SK-N-SH (cell line): ENCODE data around the gene ABLIM2. TPM values are rescaled to one million over a fixed set of nuclear protein-coding genes. Genes with fewer than 3 reads are reported as not detected.

Experiments
- CTCF ChIA-PET: fragments of 300-600, 350-600 bp; formaldehyde crosslinking; extraction: SDS; loops from one replicate; lab custom pipeline; 2021; lab: Yijun Ruan, JAX
- POLR2A ChIA-PET: fragments of 350-600 bp; sonication (Branson Sonifier 250); formaldehyde crosslinking; extraction: SDS; loops from one replicate; lab custom pipeline; 2020; ENCODE audit warnings: antibody characterized with exemption, inconsistent platforms; lab: Yijun Ruan, JAX
- DNase-seq: peaks from one replicate; pipeline ENCODE4 v3.0.0; 2012
- H2AFZ ChIP-seq: fragments of 200-600 bp; sonication (generic); 2 replicates; pipeline ENCODE4 v1.8.1; 2016; ENCODE audit warnings: antibody characterized with exemption, mild to moderate bottlenecking, low read depth
- H3F3A ChIP-seq: fragments of 200-600 bp; sonication (generic); replicated peaks from 2 replicates; pipeline ENCODE3; 2016; ENCODE audit warnings: antibody characterized with exemption, mild to moderate bottlenecking; ENCODE audit not compliant: insufficient read depth
- H3K27ac ChIP-seq, 2 experiments: fragments of 200-500 bp in 1 of 2; fragments of 200-600 bp in 1 of 2; sonication (Bioruptor generic) in 1 of 2; sonication (generic), shearing (Covaris generic) in 1 of 2; 2 replicates each; pipeline versions ENCODE4 v1.5.1 to v1.6.1; 2014 to 2016; ENCODE audit warnings: low read depth in 2 of 2, inconsistent platforms in 1 of 2, low read length in 1 of 2, mild to moderate bottlenecking in 1 of 2, mixed read lengths in 1 of 2
- H3K27me3 ChIP-seq: fragments of 200-600 bp; sonication (generic), shearing (Covaris generic); 2 replicates; pipeline ENCODE4 v1.6.1; 2016; ENCODE audit warnings: mixed run types; ENCODE audit not compliant: insufficient read depth
- H3K36me3 ChIP-seq, 2 experiments: fragments of 200-500 bp in 1 of 2; fragments of 200-600 bp in 1 of 2; sonication (Bioruptor generic) in 1 of 2; sonication (generic) in 1 of 2; replicated peaks in 1 of 2; 2 replicates each; pipeline versions ENCODE3 to v1.5.1; 2014 to 2016; ENCODE audit warnings: low read length in 1 of 2, mild to moderate bottlenecking in 1 of 2; ENCODE audit not compliant: insufficient read depth in 2 of 2, control insufficient read depth in 1 of 2
- H3K4me1 ChIP-seq, 2 experiments: fragments of 200-500 bp in 1 of 2; fragments of 200-600 bp in 1 of 2; sonication (Bioruptor generic) in 1 of 2; sonication (generic), shearing (Covaris generic) in 1 of 2; 2 replicates each; pipeline versions ENCODE4 v1.5.1 to v1.6.1; 2014 to 2016; ENCODE audit warnings: low read depth in 1 of 2, low read length in 1 of 2, mixed run types in 1 of 2; ENCODE audit not compliant: insufficient read depth in 2 of 2, control insufficient read depth in 1 of 2
- H3K4me2 ChIP-seq: fragments of 200-600 bp; sonication (generic), shearing (Covaris generic); 2 replicates; pipeline ENCODE4 v1.6.1; 2017; ENCODE audit warnings: mixed run types
- H3K4me3 ChIP-seq, 2 experiments: fragments of 200-500 bp in 1 of 2; fragments of 200-600 bp in 1 of 2; sonication (Bioruptor generic) in 1 of 2; sonication (generic), shearing (Covaris generic) in 1 of 2; 2 replicates each; pipeline versions ENCODE4 v1.5.1 to v1.8.1; 2014 to 2016; ENCODE audit warnings: low read depth in 2 of 2, inconsistent platforms in 1 of 2, low read length in 1 of 2, mild to moderate bottlenecking in 1 of 2, mixed read lengths in 1 of 2, moderate library complexity in 1 of 2
- H3K79me2 ChIP-seq: fragments of 200-600 bp; sonication (generic); 2 replicates; pipeline ENCODE4 v1.8.1; 2017; ENCODE audit warnings: mild to moderate bottlenecking; ENCODE audit not compliant: insufficient read depth
- H3K9ac ChIP-seq: fragments of 200-600 bp; sonication (generic); 2 replicates; pipeline ENCODE4 v1.6.1; 2017; ENCODE audit warnings: mixed run types
- H3K9me2 ChIP-seq: fragments of 200-600 bp; sonication (generic); 2 replicates; pipeline ENCODE4 v1.6.1; 2017; ENCODE audit warnings: mixed run types
- H3K9me3 ChIP-seq: fragments of 200-600 bp; sonication (generic); 2 replicates; pipeline ENCODE4 v1.6.1; 2017; ENCODE audit warnings: mixed run types, mild to moderate bottlenecking, moderate library complexity
- H4K20me1 ChIP-seq: fragments of 200-600 bp; sonication (generic); 2 replicates; pipeline ENCODE4 v1.6.1; 2017; ENCODE audit warnings: mild to moderate bottlenecking, mixed run types; ENCODE audit not compliant: insufficient read depth
- EP300 ChIP-seq, 2 experiments: IDR thresholded peaks; 2 replicates each; pipeline versions ENCODE4 v1.4.0 to v1.6.1; 2012; ENCODE audit warnings: borderline replicate concordance in 1 of 2, low read depth in 1 of 2, low read length in 1 of 2
- FOXJ3 ChIP-seq: sonication (generic); formaldehyde crosslinking; IDR thresholded peaks from 2 replicates; pipeline ENCODE4 v1.5.1; 2020; ENCODE audit warnings: mild to moderate bottlenecking, missing genetic modification reagents
- IRF3 ChIP-seq: fragments of 150-350 bp; IDR thresholded peaks from 2 replicates; pipeline ENCODE4 v1.6.1; 2016; ENCODE audit warnings: mild to moderate bottlenecking, low read depth, low read length
- MAX ChIP-seq: IDR thresholded peaks from 2 replicates; pipeline ENCODE4 v1.4.0; 2012; ENCODE audit warnings: low read depth
- SMC3 ChIP-seq: IDR thresholded peaks from 2 replicates; pipeline ENCODE4 v1.6.1; 2012; ENCODE audit warnings: low read depth, low read length, improper control_type of control experiment
- TAF1 ChIP-seq: IDR thresholded peaks from 2 replicates; pipeline ENCODE4 v1.6.1; 2012; ENCODE audit warnings: low read depth, mild to moderate bottlenecking, low read length, moderate library complexity, borderline replicate concordance
- ZBTB33 ChIP-seq: IDR thresholded peaks from 2 replicates; pipeline ENCODE4 v1.4.0; 2012; ENCODE audit warnings: low read depth, borderline replicate concordance
- WGBS: methylation state at CpG from one replicate; pipeline ENCODE4 v1.1.6; 2017; ENCODE audit warnings: low lambda C conversion rate; 5-methylcytosine and 5-hydroxymethylcytosine counted together
- polyA plus RNA-seq, 3 experiments: library from polyadenylated mRNA; depleted of rRNA; stranded (reverse); fragments of >200 nt; gene quantifications; 2 replicates each; pipeline ENCODE4 v1.2.3, GENCODE V29; 2012
- TF ChIP-seq, protein P1 (sequence below): IDR thresholded peaks from 2 replicates; pipeline ENCODE4 v1.4.0; 2012; ENCODE audit warnings: low read depth, borderline replicate concordance
- TF ChIP-seq, protein P2 (sequence below): fragments of 200-600 bp; sonication (generic); IDR thresholded peaks from 2 replicates; pipeline ENCODE4 v1.6.1; 2017; ENCODE audit warnings: antibody characterized with exemption, mild to moderate bottlenecking, moderate library complexity

ABLIM2 gene
- polyA plus RNA-seq, 1 of the 3 experiments (the other 2 are of a cell fraction) = 0.53 TPM

DNA sequence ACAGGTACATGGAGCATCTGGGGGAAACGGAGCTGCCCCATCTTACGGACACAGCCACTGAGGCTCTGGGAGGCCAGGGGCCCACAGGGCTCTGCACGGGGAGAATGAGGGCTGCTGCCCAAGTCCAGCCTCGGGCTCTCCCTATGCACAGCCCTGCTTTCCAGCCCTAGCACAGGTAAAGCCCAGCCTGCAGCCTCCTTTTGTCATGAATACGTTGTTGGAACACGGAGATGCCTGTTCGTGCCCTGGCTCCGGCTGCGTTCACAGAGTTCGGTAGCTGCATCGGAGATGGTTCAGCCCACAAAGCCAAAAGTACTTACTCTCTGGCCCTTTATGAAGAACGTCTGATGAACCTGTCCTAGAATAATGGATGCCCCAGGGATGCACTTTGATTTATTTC is 150.2 kb downstream of the ABLIM2 start:
- Histone ChIP-seq H3K9me2 (no peaks in the 10 kb centered on the region), H2AFZ (no peak overlapping the region), H3K4me2 (no peak overlapping the region), H3K27me3 (no peaks in the 10 kb centered on the region), H4K20me1 (no peaks in the 10 kb centered on the region), H3K79me2 (no peaks in the 10 kb centered on the region), H3K27ac (no peak overlapping the region), H3K36me3 (no peaks in the 10 kb centered on the region), H3K9me3 (no peaks in the 10 kb centered on the region), H3K9ac (no peak overlapping the region), H3K4me1 (peaks cover 9 to 29% of the 10 kb centered on the region in 2 experiments; a peak in 3 of 4 replicates), H3K4me3 (no peak overlapping the region), H3F3A (no peaks in the 10 kb centered on the region)
- POLR2A ChIA-PET = no interaction called here
- WGBS = 85% methylated on average over 9 of the region's 12 CpGs
- TF ChIP-seq, protein P1, sequence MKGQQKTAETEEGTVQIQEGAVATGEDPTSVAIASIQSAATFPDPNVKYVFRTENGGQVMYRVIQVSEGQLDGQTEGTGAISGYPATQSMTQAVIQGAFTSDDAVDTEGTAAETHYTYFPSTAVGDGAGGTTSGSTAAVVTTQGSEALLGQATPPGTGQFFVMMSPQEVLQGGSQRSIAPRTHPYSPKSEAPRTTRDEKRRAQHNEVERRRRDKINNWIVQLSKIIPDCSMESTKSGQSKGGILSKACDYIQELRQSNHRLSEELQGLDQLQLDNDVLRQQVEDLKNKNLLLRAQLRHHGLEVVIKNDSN = no peak
- no peak for TF ChIP-seq TAF1
- TF ChIP-seq IRF3 = no peak
- TF ChIP-seq, protein P2, sequence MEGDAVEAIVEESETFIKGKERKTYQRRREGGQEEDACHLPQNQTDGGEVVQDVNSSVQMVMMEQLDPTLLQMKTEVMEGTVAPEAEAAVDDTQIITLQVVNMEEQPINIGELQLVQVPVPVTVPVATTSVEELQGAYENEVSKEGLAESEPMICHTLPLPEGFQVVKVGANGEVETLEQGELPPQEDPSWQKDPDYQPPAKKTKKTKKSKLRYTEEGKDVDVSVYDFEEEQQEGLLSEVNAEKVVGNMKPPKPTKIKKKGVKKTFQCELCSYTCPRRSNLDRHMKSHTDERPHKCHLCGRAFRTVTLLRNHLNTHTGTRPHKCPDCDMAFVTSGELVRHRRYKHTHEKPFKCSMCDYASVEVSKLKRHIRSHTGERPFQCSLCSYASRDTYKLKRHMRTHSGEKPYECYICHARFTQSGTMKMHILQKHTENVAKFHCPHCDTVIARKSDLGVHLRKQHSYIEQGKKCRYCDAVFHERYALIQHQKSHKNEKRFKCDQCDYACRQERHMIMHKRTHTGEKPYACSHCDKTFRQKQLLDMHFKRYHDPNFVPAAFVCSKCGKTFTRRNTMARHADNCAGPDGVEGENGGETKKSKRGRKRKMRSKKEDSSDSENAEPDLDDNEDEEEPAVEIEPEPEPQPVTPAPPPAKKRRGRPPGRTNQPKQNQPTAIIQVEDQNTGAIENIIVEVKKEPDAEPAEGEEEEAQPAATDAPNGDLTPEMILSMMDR = no peak
- no peak for TF ChIP-seq ZBTB33
- CTCF ChIA-PET = interaction anchor here (1.0 to 5.8 kb wide), 3 partner anchors 8 to 122 kb away, joined by 4 to 35 read pairs (median 5); no protein-coding TSS in a partner anchor
- no peak for DNase-seq

GRCh38 chr4:8007581-8007980 is 151.0 kb downstream of the ABLIM2 start:
- CTCF ChIA-PET = interaction anchor here (1.3 to 5.8 kb wide), 3 partner anchors 9 to 204 kb away, joined by 5 to 35 read pairs (median 7); no protein-coding TSS in a partner anchor
- H3F3A ChIP-seq = no peaks in the 10 kb centered on the region
- no peaks in the 10 kb centered on the region for H3K9me2 ChIP-seq
- no peak overlapping the region for H3K4me3 ChIP-seq
- POLR2A ChIA-PET = no interaction called here
- no peaks in the 10 kb centered on the region for H3K36me3 ChIP-seq
- peaks cover 9 to 29% of the 10 kb centered on the region in 2 experiments; a peak in 3 of 4 replicates for H3K4me1 ChIP-seq
- TF ChIP-seq MAX (no peak), EP300 (IDR thresholded peaks at IDR 0.05; ENCODE audit: borderline replicate concordance in 1 of 2, low read depth in 1 of 2, low read length in 1 of 2) (no peak), FOXJ3 (no peak), SMC3 (no peak)
- H3K9ac ChIP-seq = no peak overlapping the region
- no peak for DNase-seq
- no peak overlapping the region for H3K27ac ChIP-seq
- peaks cover 6% of the 10 kb centered on the region; the same call in 1 of the 2 replicates for H3K27me3 ChIP-seq
- H3K9me3 ChIP-seq = no peaks in the 10 kb centered on the region
- H2AFZ ChIP-seq = no peak overlapping the region
- H4K20me1 ChIP-seq = no peaks in the 10 kb centered on the region
- no peaks in the 10 kb centered on the region for H3K79me2 ChIP-seq
- H3K4me2 ChIP-seq = no peak overlapping the region
- 88% methylated on average over 10 of the region's 11 CpGs for WGBS
